ENCODE data around the gene CEP126. TPM values are rescaled to one million over a fixed set of nuclear protein-coding genes. Genes with fewer than 3 reads are reported as not detected.

CEP126 gene
- total RNA-seq, 4 donors from 2014 or later, result 0.45 to 3.8 (median 1.6) TPM

DNA sequence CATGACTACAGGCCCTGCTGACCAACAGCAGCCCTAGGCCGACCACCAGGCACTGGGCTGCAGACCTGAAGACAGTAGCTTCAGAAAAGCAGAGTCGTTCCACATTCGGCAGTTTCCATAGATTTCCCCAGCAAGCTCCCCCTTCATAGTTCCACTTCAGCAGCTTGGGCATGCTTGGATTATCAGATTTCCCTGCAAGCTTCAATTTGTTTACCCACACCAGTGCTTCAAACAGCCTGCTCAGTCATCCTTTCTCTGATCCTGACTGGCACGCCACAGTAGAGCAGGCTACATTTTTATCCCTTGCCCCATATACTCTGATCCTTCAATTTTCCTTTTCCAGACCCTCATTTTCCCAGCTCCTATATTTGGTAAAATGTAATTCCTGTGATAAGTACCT, 81.3 kb downstream of the CEP126 start:
- intact Hi-C loops (cut with DNase I), result no loop called here

DNA sequence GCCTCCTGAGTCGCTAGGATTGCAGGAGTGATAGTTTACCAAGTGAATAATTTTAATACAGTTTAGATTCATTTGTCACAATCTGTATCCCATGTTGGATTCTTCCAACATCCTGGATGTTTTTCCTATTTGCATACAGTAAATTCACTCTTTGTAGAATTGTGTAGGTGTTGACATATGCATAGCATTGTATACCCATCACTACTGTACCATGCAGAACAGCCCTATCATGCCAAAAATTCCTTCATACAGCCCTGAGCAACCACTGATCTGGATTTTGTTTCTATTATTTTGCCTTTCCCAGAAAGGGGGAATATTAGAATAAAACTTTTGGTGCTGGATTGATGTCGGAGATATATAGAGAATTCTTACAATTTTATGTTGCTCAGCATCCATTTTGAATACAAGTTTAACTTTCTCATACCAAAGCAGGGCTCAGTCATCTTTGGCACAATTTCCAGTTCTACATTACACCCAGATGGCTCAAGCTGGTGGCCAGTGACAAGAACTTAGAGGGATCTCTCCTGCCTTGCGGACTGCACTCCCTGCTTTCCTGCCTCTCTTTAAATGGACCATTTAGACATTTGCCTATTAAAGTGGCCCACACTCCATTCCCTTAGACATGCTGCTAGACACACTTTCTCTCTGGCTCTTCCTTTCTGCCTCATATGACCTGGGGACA, 87.0 kb downstream of the CEP126 start:
- Histone ChIP-seq H3K27ac (no peak overlapping the region), H3K9me3 (no peaks in the 10 kb centered on the region), H3K36me3 (no peaks in the 10 kb centered on the region), H3K27me3 (no peaks in the 10 kb centered on the region), H3K4me1 (no peaks in the 10 kb centered on the region), H3K4me3 (no peak overlapping the region)
- DNase-seq, result no peak
- 86 to 94% methylated on average over 3 of the region's 3 CpGs for WGBS, 2 donors
- TF ChIP-seq, protein P1, sequence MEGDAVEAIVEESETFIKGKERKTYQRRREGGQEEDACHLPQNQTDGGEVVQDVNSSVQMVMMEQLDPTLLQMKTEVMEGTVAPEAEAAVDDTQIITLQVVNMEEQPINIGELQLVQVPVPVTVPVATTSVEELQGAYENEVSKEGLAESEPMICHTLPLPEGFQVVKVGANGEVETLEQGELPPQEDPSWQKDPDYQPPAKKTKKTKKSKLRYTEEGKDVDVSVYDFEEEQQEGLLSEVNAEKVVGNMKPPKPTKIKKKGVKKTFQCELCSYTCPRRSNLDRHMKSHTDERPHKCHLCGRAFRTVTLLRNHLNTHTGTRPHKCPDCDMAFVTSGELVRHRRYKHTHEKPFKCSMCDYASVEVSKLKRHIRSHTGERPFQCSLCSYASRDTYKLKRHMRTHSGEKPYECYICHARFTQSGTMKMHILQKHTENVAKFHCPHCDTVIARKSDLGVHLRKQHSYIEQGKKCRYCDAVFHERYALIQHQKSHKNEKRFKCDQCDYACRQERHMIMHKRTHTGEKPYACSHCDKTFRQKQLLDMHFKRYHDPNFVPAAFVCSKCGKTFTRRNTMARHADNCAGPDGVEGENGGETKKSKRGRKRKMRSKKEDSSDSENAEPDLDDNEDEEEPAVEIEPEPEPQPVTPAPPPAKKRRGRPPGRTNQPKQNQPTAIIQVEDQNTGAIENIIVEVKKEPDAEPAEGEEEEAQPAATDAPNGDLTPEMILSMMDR (IDR thresholded peaks at IDR 0.05), result no peak
- no peak for TF ChIP-seq POLR2A (IDR thresholded peaks at IDR 0.05)
- intact Hi-C loops (cut with DNase I), result no loop called here

More for the DNA sequence above, 81.3 kb downstream of the CEP126 start:
- Histone ChIP-seq H3K4me1 (no peaks in the 10 kb centered on the region), H3K36me3 (no peaks in the 10 kb centered on the region), H3K9me3 (no peaks in the 10 kb centered on the region), H3K4me3 (no peak overlapping the region), H3K27me3 (no peaks in the 10 kb centered on the region), H3K27ac (no peak overlapping the region)
- TF ChIP-seq POLR2A (IDR thresholded peaks at IDR 0.05), result no peak
- TF ChIP-seq, protein P1 (IDR thresholded peaks at IDR 0.05), result no peak
- no peak for DNase-seq
- WGBS, 2 donors, result 86 to 95% methylated on average over 4 of the region's 4 CpGs

DNA sequence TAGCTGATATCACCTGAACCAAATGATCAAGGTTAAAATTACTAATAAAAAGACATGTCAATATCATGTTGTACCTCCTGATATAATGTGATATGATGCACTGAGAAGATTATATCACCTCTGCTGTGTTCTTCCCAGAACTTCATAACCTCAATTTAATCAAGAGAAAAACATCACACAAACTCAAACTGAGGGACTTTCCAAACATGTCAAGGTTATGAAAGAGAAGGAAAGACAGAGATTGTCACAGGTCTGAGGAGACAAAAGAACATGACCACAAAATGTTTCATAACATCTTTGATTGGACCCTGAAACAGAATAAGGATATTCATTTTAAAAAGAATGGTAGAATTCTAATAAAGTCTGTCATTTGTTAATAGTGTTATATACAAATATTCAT, 89.4 kb downstream of the CEP126 start:
- no peaks in the 10 kb centered on the region for H3K9me3 ChIP-seq
- H3K36me3 ChIP-seq, result no peaks in the 10 kb centered on the region
- no peak overlapping the region for H3K4me3 ChIP-seq
- no peak for DNase-seq
- H3K27ac ChIP-seq, result no peak overlapping the region
- H3K4me1 ChIP-seq, result peaks cover 0 to 13% (median 0%) of the 10 kb centered on the region in 3 donors
- no peak for TF ChIP-seq POLR2A (IDR thresholded peaks at IDR 0.05)
- TF ChIP-seq, protein P1 (IDR thresholded peaks at IDR 0.05), result no peak
- intact Hi-C loops (cut with DNase I), result no loop called here
- H3K27me3 ChIP-seq, result no peaks in the 10 kb centered on the region

DNA sequence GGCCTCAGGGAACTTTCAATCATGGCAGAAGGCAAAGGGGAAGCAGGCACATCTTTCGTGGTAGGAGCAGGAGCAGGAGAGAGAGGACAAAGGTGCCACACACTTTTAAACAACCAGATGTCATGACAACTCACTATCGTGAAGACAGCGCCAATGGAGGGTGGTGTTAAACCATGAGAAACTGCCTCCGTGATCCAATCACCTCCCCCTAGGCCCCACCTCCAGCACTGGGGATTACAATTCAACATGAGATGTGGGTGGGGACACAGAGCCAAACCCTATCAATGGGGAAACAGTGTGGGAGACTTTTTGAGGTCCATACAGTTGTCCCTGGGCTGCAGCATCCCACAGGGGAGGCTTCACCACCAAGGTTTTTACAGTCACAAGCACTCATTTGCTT, 90.5 kb downstream of the CEP126 start:
- TF ChIP-seq POLR2A (IDR thresholded peaks at IDR 0.05), result no peak
- TF ChIP-seq, protein P1 (IDR thresholded peaks at IDR 0.05), result no peak
- Histone ChIP-seq H3K27ac (no peak overlapping the region), H3K4me3 (no peak overlapping the region), H3K4me1 (peaks cover 0 to 16% (median 4%) of the 10 kb centered on the region in 3 donors), H3K9me3 (no peaks in the 10 kb centered on the region), H3K36me3 (no peaks in the 10 kb centered on the region), H3K27me3 (no peaks in the 10 kb centered on the region)
- intact Hi-C loops (cut with DNase I), result no loop called here
- DNase-seq, result no peak
- 66 to 80% methylated on average over 4 of the region's 4 CpGs for WGBS, 2 donors

DNA sequence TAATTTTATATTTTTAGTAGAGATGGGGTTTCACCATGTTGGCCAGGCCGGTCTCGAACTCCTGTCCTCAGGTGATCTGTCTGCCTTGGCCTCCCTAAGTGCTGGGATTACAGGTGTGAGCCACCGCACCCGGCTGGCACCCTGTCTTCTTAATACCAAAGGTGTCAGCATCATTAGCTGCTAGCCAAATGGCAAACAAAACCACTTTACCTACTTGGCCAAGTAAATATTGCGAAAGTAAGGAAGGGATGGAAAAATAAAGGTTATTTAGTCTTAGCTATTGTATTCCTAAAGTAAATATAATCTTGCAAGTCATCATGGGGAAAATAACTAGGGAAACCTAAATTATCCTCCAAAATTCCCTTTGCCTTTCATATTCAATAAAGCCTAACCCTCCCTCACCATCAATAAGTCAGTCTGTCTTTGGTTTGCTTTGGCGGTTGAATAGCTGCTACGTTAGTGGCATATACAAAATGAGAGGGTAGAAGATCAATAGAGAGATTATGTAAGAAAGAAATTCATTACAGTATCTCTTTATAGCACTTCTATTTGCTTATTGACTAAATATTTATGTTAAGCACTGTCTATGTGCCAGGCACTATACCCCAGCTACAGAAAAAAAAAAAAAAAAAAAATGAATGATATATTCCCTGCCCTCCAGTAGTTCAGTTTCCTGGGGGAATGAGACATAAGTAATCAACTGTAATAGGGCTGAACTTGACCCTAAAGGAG, 92.2 kb downstream of the CEP126 start:
- intact Hi-C loops (cut with DNase I), result no loop called here
- Histone ChIP-seq H3K4me3 (no peak overlapping the region), H3K27me3 (peaks cover 0 to under 1% (median 0%) of the 10 kb centered on the region in 4 donors), H3K27ac (peak overlapping the region in 3 of 4 donors; percentile 31 to 42 (median 40)), H3K9me3 (no peaks in the 10 kb centered on the region), H3K4me1 (peaks cover 0 to 28% (median 15%) of the 10 kb centered on the region in 3 donors), H3K36me3 (no peaks in the 10 kb centered on the region)
- TF ChIP-seq, protein P1 (IDR thresholded peaks at IDR 0.05), result no peak
- no peak for TF ChIP-seq POLR2A (IDR thresholded peaks at IDR 0.05)
- WGBS, 2 donors, result 77 to 79% methylated on average over 7 of the region's 7 CpGs
- DNase-seq, result no peak
